Measurements from ENCODE around the gene C9orf43.
"Not testable (repeated sequence)": the region's sequence is repeated elsewhere in the genome, so short reads cannot be mapped to it uniquely, and the experiment has no call there.

The C9orf43 gene

GRCh38 chr9:113410207-113410864 is at the start of gene C9orf43, which contains the start of gene POLE3:
Gene C9orf43 (plus strand): TSS chr9:113410747. CDS start chr9:113413494, 2,747 bp downstream.
Gene POLE3 (minus strand): TSS chr9:113410675. CDS start chr9:113410293, 382 bp downstream.
- H3K27ac ChIP-seq (ENCODE audit: low read depth, low read length): peak within 1 kb of the TSS; percentile 97
- H3K4me3 ChIP-seq (ENCODE audit: low read depth in 1 of 2, low read length in 2 of 2): peak within 1 kb of the TSS; percentile 94 to 95
- H3K27me3 ChIP-seq (ENCODE audit: control insufficient read depth in 1 of 2, insufficient read depth in 2 of 2, low read length in 2 of 2): no peaks in the 10 kb centered on the region
- H3K9ac ChIP-seq (ENCODE audit: low read depth in 1 of 2, low read length in 2 of 2): peak within 1 kb of the TSS; percentile 79 to 91
- no peaks in the 10 kb centered on the region for H3K9me3 ChIP-seq (ENCODE audit: control insufficient read depth in 1 of 2, low read length in 2 of 2)
- peaks cover 4 to 19% of the 10 kb centered on the region in 2 donors for H3K36me3 ChIP-seq (ENCODE audit: control insufficient read depth in 1 of 2, insufficient read depth in 2 of 2, low read length in 2 of 2)
- peaks cover 7 to 19% of the 10 kb centered on the region in 2 donors for H3K4me1 ChIP-seq (ENCODE audit: control insufficient read depth in 1 of 2, insufficient read depth in 2 of 2, low read length in 2 of 2)

GRCh38 chr9:113361304-113362018 is 49.1 kb upstream of the C9orf43 start:
- Histone ChIP-seq H3K9me3 (ENCODE audit: control insufficient read depth in 1 of 2, low read length in 2 of 2) (no peaks in the 10 kb centered on the region), H3K4me3 (ENCODE audit: low read depth in 1 of 2, low read length in 2 of 2) (no peak overlapping the region), H3K9ac (ENCODE audit: low read depth in 1 of 2, low read length in 2 of 2) (no peak overlapping the region), H3K27me3 (ENCODE audit: control insufficient read depth in 1 of 2, insufficient read depth in 2 of 2, low read length in 2 of 2) (no peaks in the 10 kb centered on the region), H3K27ac (ENCODE audit: low read depth, low read length) (no peak overlapping the region), H3K36me3 (ENCODE audit: control insufficient read depth in 1 of 2, insufficient read depth in 2 of 2, low read length in 2 of 2) (peaks cover 2 to 6% of the 10 kb centered on the region in 2 donors), H3K4me1 (ENCODE audit: control insufficient read depth in 1 of 2, insufficient read depth in 2 of 2, low read length in 2 of 2) (no peaks in the 10 kb centered on the region)

- H3K4me1 ChIP-seq (ENCODE audit: control insufficient read depth in 1 of 2, insufficient read depth in 2 of 2, low read length in 2 of 2): no peaks in the 10 kb centered on the region
- no peaks in the 10 kb centered on the region for H3K9me3 ChIP-seq (ENCODE audit: control insufficient read depth in 1 of 2, low read length in 2 of 2)
- H3K36me3 ChIP-seq (ENCODE audit: control insufficient read depth in 1 of 2, insufficient read depth in 2 of 2, low read length in 2 of 2): peaks cover 5 to 6% of the 10 kb centered on the region in 2 donors
- no peak overlapping the region for H3K9ac ChIP-seq (ENCODE audit: low read depth in 1 of 2, low read length in 2 of 2)
- H3K27ac ChIP-seq (ENCODE audit: low read depth, low read length): no peak overlapping the region
- no peaks in the 10 kb centered on the region for H3K27me3 ChIP-seq (ENCODE audit: control insufficient read depth in 1 of 2, insufficient read depth in 2 of 2, low read length in 2 of 2)
- no peak overlapping the region for H3K4me3 ChIP-seq (ENCODE audit: low read depth in 1 of 2, low read length in 2 of 2)
Measured at GRCh38 chr9:113363336-113363735, 47.2 kb upstream of the C9orf43 start.

DNA sequence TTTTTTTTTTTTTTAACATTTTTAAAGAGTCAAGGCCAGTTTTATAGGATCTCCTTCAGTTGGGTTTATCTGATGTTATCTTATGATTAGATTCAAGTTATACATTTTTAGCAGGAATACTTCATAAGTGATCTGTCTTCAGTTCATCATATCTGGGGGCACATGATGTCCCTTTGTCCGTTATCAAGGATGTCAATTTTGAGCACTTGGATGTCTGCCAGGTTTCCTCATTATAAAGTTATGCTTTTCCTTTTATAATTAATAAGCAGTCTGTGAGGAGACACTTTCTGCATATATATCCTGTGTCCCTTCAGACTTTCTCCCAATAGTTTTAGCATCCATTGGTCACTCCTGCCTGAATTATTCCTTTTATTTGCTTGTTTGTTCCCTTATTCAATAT is 45.6 kb upstream of the C9orf43 start:
- Histone ChIP-seq H3K27ac (ENCODE audit: low read depth, low read length) (no peak overlapping the region), H3K36me3 (ENCODE audit: control insufficient read depth in 1 of 2, insufficient read depth in 2 of 2, low read length in 2 of 2) (peaks cover 3 to 4% of the 10 kb centered on the region in 2 donors), H3K4me1 (ENCODE audit: control insufficient read depth in 1 of 2, insufficient read depth in 2 of 2, low read length in 2 of 2) (no peaks in the 10 kb centered on the region), H3K4me3 (ENCODE audit: low read depth in 1 of 2, low read length in 2 of 2) (no peak overlapping the region), H3K27me3 (ENCODE audit: control insufficient read depth in 1 of 2, insufficient read depth in 2 of 2, low read length in 2 of 2) (no peaks in the 10 kb centered on the region), H3K9me3 (ENCODE audit: control insufficient read depth in 1 of 2, low read length in 2 of 2) (no peaks in the 10 kb centered on the region), H3K9ac (ENCODE audit: low read depth in 1 of 2, low read length in 2 of 2) (no peak overlapping the region)

DNA sequence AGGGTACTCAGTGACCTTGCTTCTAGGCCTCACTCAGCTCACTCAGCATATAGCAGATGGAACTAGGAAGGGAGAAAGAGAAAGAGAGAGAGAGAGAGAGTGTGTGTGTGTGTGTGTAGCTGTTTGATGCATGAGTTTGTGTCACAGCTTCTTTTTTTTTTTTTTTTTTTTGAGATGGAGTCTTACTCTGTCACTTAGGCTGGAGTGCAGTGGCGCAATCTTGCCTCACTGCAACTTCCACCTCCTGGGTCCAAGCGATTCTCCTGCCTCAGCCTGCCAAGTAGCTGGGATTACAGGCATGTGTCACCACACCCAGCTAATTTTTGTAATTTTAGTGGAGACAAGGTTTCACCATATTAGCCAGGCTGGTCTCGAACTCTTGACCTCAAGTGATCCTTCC is 44.9 kb upstream of the C9orf43 start:
- H3K4me1 ChIP-seq (ENCODE audit: control insufficient read depth in 1 of 2, insufficient read depth in 2 of 2, low read length in 2 of 2); H3K36me3 ChIP-seq (ENCODE audit: control insufficient read depth in 1 of 2, insufficient read depth in 2 of 2, low read length in 2 of 2); H3K4me3 ChIP-seq (ENCODE audit: low read depth in 1 of 2, low read length in 2 of 2); H3K9ac ChIP-seq (ENCODE audit: low read depth in 1 of 2, low read length in 2 of 2); H3K27me3 ChIP-seq (ENCODE audit: control insufficient read depth in 1 of 2, insufficient read depth in 2 of 2, low read length in 2 of 2); H3K9me3 ChIP-seq (ENCODE audit: control insufficient read depth in 1 of 2, low read length in 2 of 2); H3K27ac ChIP-seq (ENCODE audit: low read depth, low read length): not testable (repeated sequence)

DNA sequence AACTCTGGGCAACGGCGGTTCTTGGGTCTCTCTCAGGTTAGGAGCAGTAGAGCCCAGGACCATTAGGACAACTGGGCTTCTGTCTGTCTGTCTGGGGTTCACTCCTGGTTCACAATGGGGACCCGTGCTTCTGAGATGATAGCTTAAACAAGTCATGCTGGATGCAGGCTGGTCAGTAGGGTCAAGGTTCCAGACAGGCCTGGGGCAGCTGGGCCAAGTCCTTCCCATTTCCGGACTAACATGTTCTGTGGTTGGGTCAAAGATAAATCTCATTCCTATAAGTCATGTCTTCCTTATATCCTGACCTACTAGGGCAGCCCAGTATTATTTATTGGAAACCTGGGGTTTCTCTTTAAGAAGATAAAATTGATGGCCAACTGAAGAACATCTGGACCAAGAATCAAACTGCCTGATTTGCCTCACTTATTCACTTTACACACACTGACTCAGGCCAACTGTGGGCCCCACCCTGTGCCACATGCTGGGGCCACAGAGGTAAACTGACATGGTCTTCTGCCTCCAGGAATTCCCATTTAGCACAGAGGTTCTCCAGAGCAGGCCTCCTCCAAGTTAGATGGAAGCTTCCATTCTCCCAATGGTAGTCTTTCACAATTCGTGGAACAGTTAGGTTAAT is 42.1 kb upstream of the C9orf43 start:
- peaks cover 13 to 16% of the 10 kb centered on the region in 2 donors for H3K36me3 ChIP-seq (ENCODE audit: control insufficient read depth in 1 of 2, insufficient read depth in 2 of 2, low read length in 2 of 2)
- H3K27me3 ChIP-seq (ENCODE audit: control insufficient read depth in 1 of 2, insufficient read depth in 2 of 2, low read length in 2 of 2): no peaks in the 10 kb centered on the region
- peaks cover 11 to 17% of the 10 kb centered on the region in 2 donors for H3K4me1 ChIP-seq (ENCODE audit: control insufficient read depth in 1 of 2, insufficient read depth in 2 of 2, low read length in 2 of 2)
- no peaks in the 10 kb centered on the region for H3K9me3 ChIP-seq (ENCODE audit: control insufficient read depth in 1 of 2, low read length in 2 of 2)
- no peak overlapping the region for H3K9ac ChIP-seq (ENCODE audit: low read depth in 1 of 2, low read length in 2 of 2)
- H3K27ac ChIP-seq (ENCODE audit: low read depth, low read length): no peak overlapping the region
- no peak overlapping the region for H3K4me3 ChIP-seq (ENCODE audit: low read depth in 1 of 2, low read length in 2 of 2)

DNA sequence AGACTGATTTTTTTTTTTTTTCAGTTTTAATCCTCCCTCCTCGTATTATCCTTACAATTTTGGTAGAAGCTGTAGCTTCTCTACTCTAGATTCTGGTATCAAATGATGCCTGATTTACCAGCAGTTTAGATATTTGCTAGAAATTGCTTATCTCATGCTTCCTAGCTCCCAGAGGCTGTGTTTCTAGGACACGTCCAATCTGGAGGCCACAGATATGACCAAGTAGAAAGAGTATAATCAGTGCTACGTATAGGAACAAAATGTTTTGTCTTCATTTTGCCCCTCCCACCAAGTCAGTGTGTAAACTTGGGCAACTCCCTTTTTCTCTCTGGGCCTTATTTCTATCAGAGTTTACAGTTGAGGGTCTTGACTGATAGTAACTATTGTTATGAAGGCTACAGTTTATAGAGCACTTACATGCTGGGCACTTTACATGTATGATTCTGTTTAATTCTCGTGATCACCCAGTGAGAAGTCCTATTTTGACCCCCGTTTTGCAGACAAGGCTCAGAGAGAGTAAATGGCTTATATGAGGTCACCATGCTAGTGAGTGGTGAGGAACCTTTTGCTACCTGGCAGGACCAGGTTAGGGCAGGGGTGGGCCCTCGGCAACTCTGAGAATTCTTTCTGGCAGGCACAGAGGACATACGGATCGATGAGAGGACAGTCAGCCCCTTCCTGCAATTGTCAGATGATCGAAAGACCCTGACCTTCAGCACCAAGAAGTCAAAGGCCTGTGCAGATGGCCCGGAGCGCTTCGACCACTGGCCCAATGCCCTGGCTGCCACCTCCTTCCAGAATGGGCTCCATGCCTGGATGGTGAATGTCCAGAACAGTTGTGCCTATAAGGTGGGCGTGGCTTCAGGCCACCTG is 41.3 kb upstream of the C9orf43 start:
- peaks cover 19 to 23% of the 10 kb centered on the region in 2 donors for H3K36me3 ChIP-seq (ENCODE audit: control insufficient read depth in 1 of 2, insufficient read depth in 2 of 2, low read length in 2 of 2)
- no peaks in the 10 kb centered on the region for H3K9me3 ChIP-seq (ENCODE audit: control insufficient read depth in 1 of 2, low read length in 2 of 2)
- H3K4me1 ChIP-seq (ENCODE audit: control insufficient read depth in 1 of 2, insufficient read depth in 2 of 2, low read length in 2 of 2): peaks cover 19 to 24% of the 10 kb centered on the region in 2 donors
- no peak overlapping the region for H3K4me3 ChIP-seq (ENCODE audit: low read depth in 1 of 2, low read length in 2 of 2)
- no peak overlapping the region for H3K9ac ChIP-seq (ENCODE audit: low read depth in 1 of 2, low read length in 2 of 2)
- H3K27me3 ChIP-seq (ENCODE audit: control insufficient read depth in 1 of 2, insufficient read depth in 2 of 2, low read length in 2 of 2): no peaks in the 10 kb centered on the region
- no peak overlapping the region for H3K27ac ChIP-seq (ENCODE audit: low read depth, low read length)

DNA sequence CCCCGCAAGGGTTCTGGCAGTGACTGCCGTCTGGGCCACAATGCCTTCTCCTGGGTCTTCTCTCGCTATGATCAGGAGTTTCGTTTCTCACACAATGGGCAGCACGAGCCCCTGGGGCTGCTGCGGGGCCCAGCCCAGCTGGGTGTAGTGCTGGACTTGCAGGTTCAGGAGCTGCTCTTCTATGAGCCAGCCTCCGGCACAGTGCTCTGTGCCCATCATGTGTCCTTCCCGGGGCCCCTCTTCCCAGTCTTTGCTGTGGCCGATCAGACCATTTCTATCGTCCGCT is 40.7 kb upstream of the C9orf43 start:
- H3K4me3 ChIP-seq (ENCODE audit: low read depth in 1 of 2, low read length in 2 of 2): no peak overlapping the region

GRCh38 chr9:113370806-113371325 is 39.7 kb upstream of the C9orf43 start:
- Histone ChIP-seq H3K27ac (ENCODE audit: low read depth, low read length) (no peak overlapping the region), H3K9ac (ENCODE audit: low read depth in 1 of 2, low read length in 2 of 2) (no peak overlapping the region), H3K36me3 (ENCODE audit: control insufficient read depth in 1 of 2, insufficient read depth in 2 of 2, low read length in 2 of 2) (peaks cover 23 to 33% of the 10 kb centered on the region in 2 donors), H3K4me1 (ENCODE audit: control insufficient read depth in 1 of 2, insufficient read depth in 2 of 2, low read length in 2 of 2) (peaks cover 31 to 40% of the 10 kb centered on the region in 2 donors), H3K9me3 (ENCODE audit: control insufficient read depth in 1 of 2, low read length in 2 of 2) (no peaks in the 10 kb centered on the region), H3K4me3 (ENCODE audit: low read depth in 1 of 2, low read length in 2 of 2) (no peak overlapping the region), H3K27me3 (ENCODE audit: control insufficient read depth in 1 of 2, insufficient read depth in 2 of 2, low read length in 2 of 2) (no peaks in the 10 kb centered on the region)

More for the DNA sequence above, 40.7 kb upstream of the C9orf43 start:
- Histone ChIP-seq H3K27ac (ENCODE audit: low read depth, low read length) (no peak overlapping the region), H3K9me3 (ENCODE audit: control insufficient read depth in 1 of 2, low read length in 2 of 2) (no peaks in the 10 kb centered on the region), H3K9ac (ENCODE audit: low read depth in 1 of 2, low read length in 2 of 2) (no peak overlapping the region), H3K36me3 (ENCODE audit: control insufficient read depth in 1 of 2, insufficient read depth in 2 of 2, low read length in 2 of 2) (peaks cover 23 to 27% of the 10 kb centered on the region in 2 donors), H3K4me1 (ENCODE audit: control insufficient read depth in 1 of 2, insufficient read depth in 2 of 2, low read length in 2 of 2) (peaks cover 23 to 29% of the 10 kb centered on the region in 2 donors), H3K27me3 (ENCODE audit: control insufficient read depth in 1 of 2, insufficient read depth in 2 of 2, low read length in 2 of 2) (no peaks in the 10 kb centered on the region)
